K562 (cell line): ENCODE results near the gene ZBTB9. TPM values are rescaled to one million over a fixed set of nuclear protein-coding genes. Genes with fewer than 3 reads are reported as not detected.

Experiments
- ATF4 ChIP-seq: fragments of 450-650 bp; formaldehyde crosslinking; IDR thresholded peaks from 2 replicates; pipeline ENCODE4 v1.4.0; 2022; ENCODE audit warnings: mild to moderate bottlenecking, moderate library complexity
- BDP1 ChIP-seq: IDR thresholded peaks from 3 replicates; pipeline ENCODE4 v1.6.1; 2011; ENCODE audit not compliant: insufficient read length, insufficient read depth
- CBX1 ChIP-seq: sonication (generic); IDR thresholded peaks from 2 replicates; pipeline ENCODE4 v1.6.1; 2016; ENCODE audit warnings: antibody characterized with exemption, low read depth, mild to moderate bottlenecking
- ETS1 ChIP-seq: conservative IDR thresholded peaks from 2 replicates; pipeline ENCODE4 v1.6.1; 2011; ENCODE audit warnings: low read depth, mild to moderate bottlenecking, low read length; ENCODE audit not compliant: control insufficient read depth
- ETS2 ChIP-seq: IDR thresholded peaks from 2 replicates; pipeline ENCODE4 v1.6.1; 2016; ENCODE audit warnings: borderline replicate concordance, missing genetic modification characterization, mild to moderate bottlenecking, moderate library complexity, missing compliant biosample characterization; ENCODE audit not compliant: poor library complexity, severe bottlenecking
- HMGXB4 ChIP-seq: sonication (generic); formaldehyde crosslinking; IDR thresholded peaks from 2 replicates; pipeline ENCODE4 v1.8.1; 2023; ENCODE audit warnings: mild to moderate bottlenecking, missing genetic modification reagents
- JUN ChIP-seq, 2 experiments: sonication (generic) in 1 of 2; formaldehyde crosslinking in 1 of 2; IDR thresholded peaks; 2 replicates each; pipeline versions ENCODE4 v1.6.1 to v1.8.0; 2012 to 2022; ENCODE audit warnings: borderline replicate concordance in 2 of 2, mild to moderate bottlenecking in 2 of 2, improper control_type of control experiment in 1 of 2, low read depth in 1 of 2, low read length in 1 of 2, missing genetic modification reagents in 1 of 2
- KAT8 ChIP-seq: fragments of 450-650 bp; IDR thresholded peaks from 2 replicates; pipeline ENCODE4 v1.6.1; 2016; ENCODE audit warnings: low read depth, mild to moderate bottlenecking
- KDM1A ChIP-seq, 2 experiments: fragments of 450-650 bp; IDR thresholded peaks; 2 replicates each; pipeline ENCODE4 v1.6.1; 2016; ENCODE audit warnings: mild to moderate bottlenecking in 2 of 2
- NUFIP1 ChIP-seq: fragments of 450-650 bp; IDR thresholded peaks from 2 replicates; pipeline ENCODE4 v1.6.1; 2018; ENCODE audit not compliant: partially characterized antibody
- RBM15 ChIP-seq: fragments of 200-400 bp; formaldehyde crosslinking; IDR thresholded peaks from 2 replicates; pipeline ENCODE4 v1.6.1; 2018; ENCODE audit warnings: mild to moderate bottlenecking, low read length, moderate library complexity; ENCODE audit not compliant: insufficient read depth
- RFX1 ChIP-seq: fragments of 450-650 bp; IDR thresholded peaks from 2 replicates; pipeline ENCODE4 v1.6.1; 2016; ENCODE audit warnings: mild to moderate bottlenecking, moderate library complexity
- SAFB2 ChIP-seq: fragments of 200-400 bp; formaldehyde crosslinking; IDR thresholded peaks from 2 replicates; pipeline ENCODE4 v1.6.1; 2018; ENCODE audit warnings: borderline replicate concordance, low read length, low read depth, moderate library complexity; ENCODE audit not compliant: severe bottlenecking
- XRCC5 ChIP-seq: fragments of 200-400 bp; formaldehyde crosslinking; IDR thresholded peaks from 2 replicates; pipeline ENCODE4 v1.6.1; 2017; ENCODE audit warnings: low read depth, mild to moderate bottlenecking, low read length
- ZBTB12 ChIP-seq: fragments of 250-450 bp; sonication (Bioruptor Pico); IDR thresholded peaks from 2 replicates; pipeline ENCODE4 v1.4.0; 2020
- ZBTB7A ChIP-seq: IDR thresholded peaks from 2 replicates; pipeline ENCODE4 v1.6.1; 2011; ENCODE audit warnings: low read depth, mild to moderate bottlenecking, low read length, moderate library complexity, borderline replicate concordance; ENCODE audit not compliant: control insufficient read depth
- ZEB2 ChIP-seq: fragments of 450-650 bp; IDR thresholded peaks from 2 replicates; pipeline ENCODE4 v1.6.1; 2016
- ZNF280A ChIP-seq: fragments of 450-650 bp; IDR thresholded peaks from 2 replicates; pipeline ENCODE4 v1.6.1; 2018; ENCODE audit warnings: mild to moderate bottlenecking, low read depth; ENCODE audit not compliant: partially characterized antibody
- ZNF41 ChIP-seq: fragments of 250-450 bp; sonication (Bioruptor Pico); conservative IDR thresholded peaks from 2 replicates; pipeline ENCODE4 v1.4.0; 2020; ENCODE audit warnings: mild to moderate bottlenecking
- ZNF57 ChIP-seq: fragments of 450-650 bp; formaldehyde crosslinking; IDR thresholded peaks from 2 replicates; pipeline ENCODE4 v1.4.0; 2020; ENCODE audit warnings: mild to moderate bottlenecking, moderate library complexity
- polyA plus RNA-seq, 8 experiments: library from polyadenylated mRNA; depleted of rRNA in 4 of 8; stranded (reverse) in 5 of 8; unstranded in 3 of 8; fragments of >200 nt; fragmentation: Nextera tagmentation in 2 of 8; fragmentation: Illumina TruSeq in 1 of 8; extraction: Ambion mirVana in 2 of 8; extraction: Trizol in 1 of 8; gene quantifications; 2 replicates each; pipeline versions ENCODE4 v1.2.1 to v1.2.3, GENCODE V29; 2011 to 2014; ENCODE audit warnings: inconsistent platforms in 1 of 8, missing spikeins in 1 of 8
- total RNA-seq, 7 experiments: library from RNA; depleted of rRNA in 6 of 7; stranded (reverse); fragments of >200 nt in 6 of 7; fragmentation: Illumina TruSeq in 2 of 7; extraction: Trizol in 2 of 7; gene quantifications; 2 replicates each; pipeline versions ENCODE4 v1.2.1 to v1.2.3, GENCODE V29; 2011 to 2021; ENCODE audit warnings: low replicate concordance in 1 of 7

ZBTB9 gene
- total and polyA plus RNA-seq, 9 of the 15 experiments (the other 6 are each of a cell fraction or from before 2014, with no cell fraction given): 1.9 to 19.5 (median 10.4) TPM

GRCh38 chr6:33418690-33419291 lies 35.6 kb upstream of the ZBTB9 start (continued):
- TF ChIP-seq ZNF280A (no peak), ZNF41 (CRISPR knock-in tag) (0 out of 2 replicates have a peak, but pooled peaks have one; percentile 36), ZNF57 (CRISPR knock-in tag) (no peak), ATF4 (CRISPR knock-in tag) (peak; percentile 35; the same call in 1 of the 2 replicates), NUFIP1 (no peak), ETS1 (no peak), BDP1 (no peak), KAT8 (no peak), ETS2 (tag) (no peak), XRCC5 (no peak), SAFB2 (no peak), KDM1A (IDR thresholded peaks at IDR 0.05) (no peak), ZBTB12 (CRISPR knock-in tag) (no peak), JUN (IDR thresholded peaks at IDR 0.05; ENCODE audit: borderline replicate concordance, low read depth, low read length) (peak; percentile 89), JUN (CRISPR knock-in tag; IDR thresholded peaks at IDR 0.05; ENCODE audit: borderline replicate concordance) (no peak), HMGXB4 (CRISPR knock-in tag) (0 out of 2 replicates have a peak, but pooled peaks have one; percentile 3), CBX1 (no peak), RFX1 (no peak), ZBTB7A (no peak), RBM15 (no peak), ZEB2 (0 out of 2 replicates have a peak, but pooled peaks have one; percentile 16)
